ENCODE results near the gene DENND1A. TPM values are rescaled to one million over a fixed set of nuclear protein-coding genes. Genes with fewer than 3 reads are reported as not detected.

DENND1A gene
- total and polyA plus RNA-seq, 2 experiments from 2014 or later = 13.1 to 28.7 TPM

DNA sequence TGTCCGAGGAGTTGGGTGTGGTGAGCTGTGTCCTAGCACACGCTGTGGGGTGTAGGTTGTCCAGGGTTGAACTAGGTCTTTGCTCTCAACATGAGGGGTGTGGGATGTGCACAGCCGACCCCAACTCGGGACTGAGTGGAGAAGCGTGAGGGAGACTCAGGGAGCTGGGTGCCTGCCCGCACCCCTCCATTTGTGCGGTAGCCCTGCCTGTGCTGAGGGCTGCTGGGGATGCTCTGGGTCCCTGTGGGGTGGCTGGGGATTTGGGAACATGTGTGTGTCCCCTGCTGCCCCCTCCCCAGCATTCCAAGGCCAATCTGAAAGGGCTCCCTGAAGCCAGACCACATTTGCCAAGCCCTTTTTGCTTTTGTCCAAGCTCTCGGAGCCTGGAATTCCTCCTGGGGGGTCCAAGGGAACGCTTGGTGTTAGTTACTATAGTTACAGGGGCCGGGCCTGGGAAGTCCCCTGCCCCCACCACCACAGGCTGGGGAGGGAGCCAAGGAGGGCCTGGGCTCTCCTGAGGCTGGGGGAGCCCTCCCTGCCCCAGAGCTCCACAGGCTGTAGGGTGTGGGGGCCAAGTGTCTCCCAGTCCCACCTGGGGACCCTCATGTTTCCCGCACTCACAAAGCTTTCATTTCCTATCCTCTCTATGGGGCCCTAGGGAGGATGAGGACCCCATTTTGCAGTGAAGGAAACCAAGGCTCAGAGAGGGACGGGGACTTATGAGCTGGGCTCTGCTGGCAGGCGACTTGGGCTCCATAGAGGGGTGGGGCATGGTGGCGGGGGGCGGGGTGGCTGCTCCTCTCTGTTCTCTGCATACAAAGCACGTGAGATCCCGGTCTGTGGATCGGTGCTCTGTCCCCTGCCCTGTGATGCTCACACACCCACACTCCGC lies 572.8 kb downstream of the DENND1A start:
- H3K4me1 ChIP-seq (ENCODE audit: insufficient read depth) = peaks cover 59% of the 10 kb centered on the region
- 0 out of 2 replicates have a peak, but pooled peaks cover 12% of the 10 kb centered on the region for H3F3A ChIP-seq (replicated peaks; ENCODE audit: low read depth)
- H3K4me2 ChIP-seq = peak overlapping the region; percentile 87
- H3K4me1 Mint-ChIP-seq = peaks cover 64% of the 10 kb centered on the region
- no peaks in the 10 kb centered on the region for H3K27me3 ChIP-seq (ENCODE audit: insufficient read depth)
- no peaks in the 10 kb centered on the region for H3K36me3 ChIP-seq (ENCODE audit: insufficient read depth)
- H3K79me2 ChIP-seq (replicated peaks; ENCODE audit: insufficient read depth) = no peaks in the 10 kb centered on the region
- DNase-seq (ENCODE audit: low spot score) = no peak
- H3K4me3 ChIP-seq = peak overlapping the region; percentile 60; the same call in 1 of the 2 replicates
- peak overlapping the region; percentile 62 for H3K4me3 Mint-ChIP-seq
- H3K27me3 Mint-ChIP-seq (ENCODE audit: insufficient read depth, low read depth, poor library complexity) = peaks cover 36% of the 10 kb centered on the region
- no peak overlapping the region for H3K27ac Mint-ChIP-seq
- no peaks in the 10 kb centered on the region; the same call in 1 of the 3 replicates for H3K9me3 Mint-ChIP-seq
- H3K9me2 ChIP-seq (ENCODE audit: insufficient read depth) = no peaks in the 10 kb centered on the region
- TF ChIP-seq, protein P1, sequence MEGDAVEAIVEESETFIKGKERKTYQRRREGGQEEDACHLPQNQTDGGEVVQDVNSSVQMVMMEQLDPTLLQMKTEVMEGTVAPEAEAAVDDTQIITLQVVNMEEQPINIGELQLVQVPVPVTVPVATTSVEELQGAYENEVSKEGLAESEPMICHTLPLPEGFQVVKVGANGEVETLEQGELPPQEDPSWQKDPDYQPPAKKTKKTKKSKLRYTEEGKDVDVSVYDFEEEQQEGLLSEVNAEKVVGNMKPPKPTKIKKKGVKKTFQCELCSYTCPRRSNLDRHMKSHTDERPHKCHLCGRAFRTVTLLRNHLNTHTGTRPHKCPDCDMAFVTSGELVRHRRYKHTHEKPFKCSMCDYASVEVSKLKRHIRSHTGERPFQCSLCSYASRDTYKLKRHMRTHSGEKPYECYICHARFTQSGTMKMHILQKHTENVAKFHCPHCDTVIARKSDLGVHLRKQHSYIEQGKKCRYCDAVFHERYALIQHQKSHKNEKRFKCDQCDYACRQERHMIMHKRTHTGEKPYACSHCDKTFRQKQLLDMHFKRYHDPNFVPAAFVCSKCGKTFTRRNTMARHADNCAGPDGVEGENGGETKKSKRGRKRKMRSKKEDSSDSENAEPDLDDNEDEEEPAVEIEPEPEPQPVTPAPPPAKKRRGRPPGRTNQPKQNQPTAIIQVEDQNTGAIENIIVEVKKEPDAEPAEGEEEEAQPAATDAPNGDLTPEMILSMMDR (conservative IDR thresholded peaks at IDR 0.05; ENCODE audit: low read depth in 2 of 2) = no peak
- TF ChIP-seq NANOG (IDR thresholded peaks at IDR 0.05; ENCODE audit: borderline replicate concordance) (no peak), ZNF331 (CRISPR knock-in tag; IDR thresholded peaks at IDR 0.05; ENCODE audit: low read depth) (no peak), EZH2phosphoT487 (IDR thresholded peaks at IDR 0.05; ENCODE audit: unreplicated experiment) (no peak), POLR2AphosphoS5 (IDR thresholded peaks at IDR 0.05; ENCODE audit: low read depth) (no peak), JUNB (IDR thresholded peaks at IDR 0.05; ENCODE audit: unreplicated experiment) (no peak), CREB1 (CRISPR knock-in tag; IDR thresholded peaks at IDR 0.05; ENCODE audit: low read depth) (no peak), STAT1 (IDR thresholded peaks at IDR 0.05; ENCODE audit: unreplicated experiment) (no peak), ZNF114 (CRISPR knock-in tag; IDR thresholded peaks at IDR 0.05) (no peak), EZH2 (IDR thresholded peaks at IDR 0.05; ENCODE audit: low read depth, unreplicated experiment) (no peak)
- TF ChIP-seq, protein P2, sequence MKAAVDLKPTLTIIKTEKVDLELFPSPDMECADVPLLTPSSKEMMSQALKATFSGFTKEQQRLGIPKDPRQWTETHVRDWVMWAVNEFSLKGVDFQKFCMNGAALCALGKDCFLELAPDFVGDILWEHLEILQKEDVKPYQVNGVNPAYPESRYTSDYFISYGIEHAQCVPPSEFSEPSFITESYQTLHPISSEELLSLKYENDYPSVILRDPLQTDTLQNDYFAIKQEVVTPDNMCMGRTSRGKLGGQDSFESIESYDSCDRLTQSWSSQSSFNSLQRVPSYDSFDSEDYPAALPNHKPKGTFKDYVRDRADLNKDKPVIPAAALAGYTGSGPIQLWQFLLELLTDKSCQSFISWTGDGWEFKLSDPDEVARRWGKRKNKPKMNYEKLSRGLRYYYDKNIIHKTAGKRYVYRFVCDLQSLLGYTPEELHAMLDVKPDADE (IDR thresholded peaks at IDR 0.05) = no peak
- TF ChIP-seq, protein P3, sequence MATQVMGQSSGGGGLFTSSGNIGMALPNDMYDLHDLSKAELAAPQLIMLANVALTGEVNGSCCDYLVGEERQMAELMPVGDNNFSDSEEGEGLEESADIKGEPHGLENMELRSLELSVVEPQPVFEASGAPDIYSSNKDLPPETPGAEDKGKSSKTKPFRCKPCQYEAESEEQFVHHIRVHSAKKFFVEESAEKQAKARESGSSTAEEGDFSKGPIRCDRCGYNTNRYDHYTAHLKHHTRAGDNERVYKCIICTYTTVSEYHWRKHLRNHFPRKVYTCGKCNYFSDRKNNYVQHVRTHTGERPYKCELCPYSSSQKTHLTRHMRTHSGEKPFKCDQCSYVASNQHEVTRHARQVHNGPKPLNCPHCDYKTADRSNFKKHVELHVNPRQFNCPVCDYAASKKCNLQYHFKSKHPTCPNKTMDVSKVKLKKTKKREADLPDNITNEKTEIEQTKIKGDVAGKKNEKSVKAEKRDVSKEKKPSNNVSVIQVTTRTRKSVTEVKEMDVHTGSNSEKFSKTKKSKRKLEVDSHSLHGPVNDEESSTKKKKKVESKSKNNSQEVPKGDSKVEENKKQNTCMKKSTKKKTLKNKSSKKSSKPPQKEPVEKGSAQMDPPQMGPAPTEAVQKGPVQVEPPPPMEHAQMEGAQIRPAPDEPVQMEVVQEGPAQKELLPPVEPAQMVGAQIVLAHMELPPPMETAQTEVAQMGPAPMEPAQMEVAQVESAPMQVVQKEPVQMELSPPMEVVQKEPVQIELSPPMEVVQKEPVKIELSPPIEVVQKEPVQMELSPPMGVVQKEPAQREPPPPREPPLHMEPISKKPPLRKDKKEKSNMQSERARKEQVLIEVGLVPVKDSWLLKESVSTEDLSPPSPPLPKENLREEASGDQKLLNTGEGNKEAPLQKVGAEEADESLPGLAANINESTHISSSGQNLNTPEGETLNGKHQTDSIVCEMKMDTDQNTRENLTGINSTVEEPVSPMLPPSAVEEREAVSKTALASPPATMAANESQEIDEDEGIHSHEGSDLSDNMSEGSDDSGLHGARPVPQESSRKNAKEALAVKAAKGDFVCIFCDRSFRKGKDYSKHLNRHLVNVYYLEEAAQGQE (IDR thresholded peaks at IDR 0.05; ENCODE audit: unreplicated experiment) = no peak
- peak overlapping the region; percentile 69 for H2AFZ ChIP-seq
- no peaks in the 10 kb centered on the region; the same call in 2 of the 3 replicates for H3K36me3 Mint-ChIP-seq (ENCODE audit: low read depth)
- H4K20me1 ChIP-seq (replicated peaks; ENCODE audit: insufficient read depth) = no peaks in the 10 kb centered on the region
- no peak overlapping the region for H3K27ac ChIP-seq (ENCODE audit: low read depth)
- peak; percentile 1 for ATAC-seq
